Caco-2 (cell line): ENCODE data around the gene RNF11. TPM values are rescaled to one million over a fixed set of nuclear protein-coding genes. Genes with fewer than 3 reads are reported as not detected.
"Not testable (repeated sequence)": the region's sequence is repeated elsewhere in the genome, so short reads cannot be mapped to it uniquely, and the experiment has no call there.

ENCODE experiments used
- BruUV-seq: library from RNA; stranded (reverse); fragments of 400-500 nt; replicated peaks from 2 replicates; lab custom pipeline; 2021; lab: Mats Ljungman, UMichigan
- CTCF ChIA-PET: fragments of 300-600 bp; sonication (Branson Sonifier 250); formaldehyde crosslinking; loops from one replicate; lab custom pipeline; 2022; ENCODE audit warnings: antibody characterized with exemption; lab: Charles Lee
- POLR2A ChIA-PET: fragments of 300-600 bp; sonication (Branson Sonifier 250); formaldehyde crosslinking; loops from one replicate; lab custom pipeline; 2022; ENCODE audit warnings: antibody characterized with exemption; lab: Charles Lee
- DNase-seq, 2 experiments: peaks; one replicate each; pipeline versions ENCODE4 v3.0.0 to v3.0.0-alpha.2; 2020 to 2022
- H3K27me3 ChIP-seq: replicated peaks from 2 replicates; pipeline ENCODE4 v1.6.0; 2011; ENCODE audit warnings: low read length; ENCODE audit not compliant: control insufficient read depth, insufficient read depth
- H3K36me3 ChIP-seq: 2 replicates; pipeline ENCODE4 v1.5.1; 2011; ENCODE audit warnings: low read length; ENCODE audit not compliant: control insufficient read depth, insufficient read depth
- H3K4me1 ChIP-seq: fragments of 250-450 bp; sonication (Bioruptor Pico); 2 replicates; pipeline ENCODE4 v1.5.1; 2020; ENCODE audit warnings: mild to moderate bottlenecking
- H3K4me3 ChIP-seq: 2 replicates; pipeline ENCODE4 v1.5.1; 2011; ENCODE audit warnings: low read depth, mild to moderate bottlenecking, control low read depth, low read length
- H3K9me3 ChIP-seq: fragments of 250-450 bp; sonication (Bioruptor Pico); 2 replicates; pipeline ENCODE4 v1.5.1; 2020; ENCODE audit warnings: mild to moderate bottlenecking, moderate library complexity
- H3K27ac Mint-ChIP-seq: one replicate; pipeline ENCODE4 v1.8.0; 2022; ENCODE audit warnings: mixed read lengths; ENCODE audit not compliant: unreplicated experiment
- H3K27me3 Mint-ChIP-seq: one replicate; pipeline ENCODE4 v1.8.0; 2022; ENCODE audit warnings: mixed read lengths; ENCODE audit not compliant: insufficient read depth, unreplicated experiment
- H3K36me3 Mint-ChIP-seq: one replicate; pipeline ENCODE4 v1.8.0; 2022; ENCODE audit warnings: mild to moderate bottlenecking, mixed read lengths; ENCODE audit not compliant: insufficient read depth, unreplicated experiment
- H3K4me1 Mint-ChIP-seq: one replicate; pipeline ENCODE4 v1.8.0; 2022; ENCODE audit warnings: low read depth, mixed read lengths; ENCODE audit not compliant: unreplicated experiment
- H3K4me3 Mint-ChIP-seq: one replicate; pipeline ENCODE4 v1.8.0; 2022; ENCODE audit warnings: mild to moderate bottlenecking, moderate library complexity, mixed read lengths; ENCODE audit not compliant: unreplicated experiment
- H3K9me3 Mint-ChIP-seq: one replicate; pipeline ENCODE4 v1.8.0; 2022; ENCODE audit warnings: mixed read lengths; ENCODE audit not compliant: unreplicated experiment
- CTCF ChIP-seq, 2 experiments: fragments of 200-600 bp in 1 of 2; IDR thresholded peaks; 1 replicate in 1 of 2; 2 replicates in 1 of 2; pipeline versions ENCODE4 v1.5.1 to v1.8.0; 2011 to 2022; ENCODE audit warnings: antibody characterized with exemption in 1 of 2, control low read depth in 1 of 2, inconsistent platforms in 1 of 2, low read depth in 1 of 2, low read length in 1 of 2, mild to moderate bottlenecking in 1 of 2, moderate library complexity in 1 of 2; ENCODE audit not compliant: insufficient read depth in 1 of 2, severe bottlenecking in 1 of 2, unreplicated experiment in 1 of 2
- intact Hi-C: fragments of 100-400 bp; cut with micrococcal nuclease; formaldehyde crosslinking; loops from one replicate; pipeline ENCODE4 v1.10.0; 2022; ENCODE audit not compliant: unreplicated experiment
- total RNA-seq: library from RNA; stranded (reverse); gene quantifications from 2 replicates; pipeline ENCODE4 v1.2.3, GENCODE V29; 2022

Gene RNF11
- total RNA-seq, 1 experiment from 2014 or later, result 44.1 TPM

DNA sequence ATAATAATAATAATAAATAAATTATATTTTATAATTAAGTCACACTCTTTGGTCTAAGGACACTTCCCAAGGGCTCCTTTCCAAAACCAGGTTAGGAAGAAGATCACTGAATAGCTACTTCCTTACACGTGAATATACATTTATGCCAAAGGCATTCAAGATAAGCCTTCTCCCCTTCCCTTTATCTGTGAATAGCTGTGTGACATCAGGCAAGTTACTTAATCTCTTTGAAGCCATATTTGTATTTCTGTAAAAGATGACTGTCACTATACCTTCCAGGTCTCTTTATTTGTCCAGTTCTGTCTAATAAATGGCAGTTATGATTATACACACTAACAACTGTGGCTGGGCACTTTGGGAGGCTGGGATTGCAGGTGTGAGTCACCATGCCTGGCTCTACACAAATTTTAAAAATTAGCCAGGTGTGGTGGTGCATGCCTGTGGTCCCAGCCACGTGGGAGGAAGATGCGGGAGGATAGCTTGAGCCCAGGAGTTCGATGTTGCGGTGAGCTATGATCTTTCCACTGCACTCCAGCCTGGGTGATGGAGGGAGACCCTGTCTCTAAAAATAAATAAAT, 5.5 kb upstream of the RNF11 start:
- Histone ChIP-seq H3K4me1 (no peaks in the 10 kb centered on the region), H3K27me3 (no peaks in the 10 kb centered on the region), H3K4me3 (no peak overlapping the region), H3K36me3 (no peaks in the 10 kb centered on the region), H3K9me3 (no peaks in the 10 kb centered on the region)
- no peak overlapping the region for H3K27ac Mint-ChIP-seq
- H3K27me3 Mint-ChIP-seq, result no peaks in the 10 kb centered on the region
- CTCF ChIA-PET, result no interaction called here
- intact Hi-C loops, result no loop called here
- no peak for DNase-seq
- no peak overlapping the region for H3K4me3 Mint-ChIP-seq
- H3K9me3 Mint-ChIP-seq, result no peaks in the 10 kb centered on the region
- BruUV-seq, result no TSS peak
- POLR2A ChIA-PET, result no interaction called here
- peaks cover 7% of the 10 kb centered on the region for H3K4me1 Mint-ChIP-seq
- TF ChIP-seq CTCF (IDR thresholded peaks at IDR 0.05; ENCODE audit: insufficient read depth in 1 of 2, low read depth in 1 of 2, low read length in 1 of 2, severe bottlenecking in 1 of 2, unreplicated experiment in 1 of 2), result no peak
- no peaks in the 10 kb centered on the region for H3K36me3 Mint-ChIP-seq

GRCh38 chr1:51231120-51231519, 5.0 kb upstream of the RNF11 start:
- H3K4me3 ChIP-seq, result no peak overlapping the region
- no peaks in the 10 kb centered on the region for H3K36me3 Mint-ChIP-seq
- H3K27me3 Mint-ChIP-seq, result no peaks in the 10 kb centered on the region
- H3K4me1 ChIP-seq, result no peaks in the 10 kb centered on the region
- CTCF ChIA-PET, result no interaction called here
- no peaks in the 10 kb centered on the region for H3K36me3 ChIP-seq
- intact Hi-C loops, result no loop called here
- POLR2A ChIA-PET, result no interaction called here
- H3K9me3 Mint-ChIP-seq, result no peaks in the 10 kb centered on the region
- H3K4me1 Mint-ChIP-seq, result peaks cover 7% of the 10 kb centered on the region
- no TSS peak for BruUV-seq
- H3K9me3 ChIP-seq, result no peaks in the 10 kb centered on the region
- TF ChIP-seq CTCF (IDR thresholded peaks at IDR 0.05; ENCODE audit: insufficient read depth in 1 of 2, low read depth in 1 of 2, low read length in 1 of 2, severe bottlenecking in 1 of 2, unreplicated experiment in 1 of 2), result no peak
- no peak for DNase-seq
- no peak overlapping the region for H3K4me3 Mint-ChIP-seq
- no peaks in the 10 kb centered on the region for H3K27me3 ChIP-seq
- H3K27ac Mint-ChIP-seq, result no peak overlapping the region

DNA sequence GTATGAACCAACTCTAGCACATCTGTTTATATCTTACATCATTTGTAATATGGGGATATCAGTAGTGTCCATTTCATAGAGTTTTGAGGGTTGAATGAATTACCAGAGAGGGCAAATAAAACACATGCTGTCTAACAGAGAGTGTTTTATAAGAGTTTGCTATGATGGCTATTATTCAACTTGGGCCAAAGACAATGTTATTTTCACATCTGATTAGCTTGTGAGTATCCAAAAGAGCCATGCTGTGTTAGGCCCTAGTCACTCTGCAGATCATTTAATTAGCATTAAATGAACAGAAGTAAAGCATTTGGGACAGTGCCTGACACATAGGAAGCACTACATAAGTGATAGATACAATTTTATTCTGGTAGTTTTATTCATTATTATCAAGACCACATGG, 4.2 kb upstream of the RNF11 start:
- intact Hi-C loops, result no loop called here
- no peaks in the 10 kb centered on the region for H3K36me3 Mint-ChIP-seq
- H3K27ac Mint-ChIP-seq, result no peak overlapping the region
- Histone ChIP-seq H3K4me3 (no peak overlapping the region), H3K36me3 (no peaks in the 10 kb centered on the region), H3K4me1 (no peaks in the 10 kb centered on the region), H3K9me3 (no peaks in the 10 kb centered on the region), H3K27me3 (no peaks in the 10 kb centered on the region)
- POLR2A ChIA-PET, result no interaction called here
- CTCF ChIA-PET, result no interaction called here
- TF ChIP-seq CTCF (IDR thresholded peaks at IDR 0.05; ENCODE audit: insufficient read depth in 1 of 2, low read depth in 1 of 2, low read length in 1 of 2, severe bottlenecking in 1 of 2, unreplicated experiment in 1 of 2), result no peak
- no peak for DNase-seq
- H3K4me3 Mint-ChIP-seq, result no peak overlapping the region
- H3K9me3 Mint-ChIP-seq, result no peaks in the 10 kb centered on the region
- no peaks in the 10 kb centered on the region for H3K27me3 Mint-ChIP-seq
- BruUV-seq, result no TSS peak
- H3K4me1 Mint-ChIP-seq, result peaks cover 7% of the 10 kb centered on the region

GRCh38 chr1:51234236-51234635, 1.8 kb upstream of the RNF11 start:
- H3K9me3 ChIP-seq, H3K27ac Mint-ChIP-seq, DNase-seq, H3K27me3 Mint-ChIP-seq, H3K36me3 Mint-ChIP-seq, H3K4me1 Mint-ChIP-seq, POLR2A ChIA-PET, H3K4me1 ChIP-seq, BruUV-seq, H3K4me3 ChIP-seq, H3K9me3 Mint-ChIP-seq, intact Hi-C loops, H3K36me3 ChIP-seq, CTCF ChIA-PET, H3K27me3 ChIP-seq, H3K4me3 Mint-ChIP-seq: not testable (repeated sequence)
